ENCODE results near the gene C1QTNF6. TPM values are rescaled to one million over a fixed set of nuclear protein-coding genes. Genes with fewer than 3 reads are reported as not detected.
A peak's percentile ranks its signal among the peaks of the same experiment; 100 is the strongest.

The C1QTNF6 gene
- polyA plus RNA-seq, 1 of the 3 experiments (the other 2 are of a cell fraction): 47.7 TPM

- Histone ChIP-seq H3K4me1 (ENCODE audit: control insufficient read depth in 1 of 2, insufficient read depth in 2 of 2, low read depth in 1 of 2, low read length in 1 of 2) (peaks cover 0 to 17% of the 10 kb centered on the region in 2 experiments; a peak in 1 of 4 replicates), H3F3A (replicated peaks; ENCODE audit: insufficient read depth) (no peaks in the 10 kb centered on the region), H4K20me1 (ENCODE audit: insufficient read depth) (no peaks in the 10 kb centered on the region), H3K9me3 (no peaks in the 10 kb centered on the region), H3K9me2 (no peaks in the 10 kb centered on the region), H2AFZ (ENCODE audit: low read depth) (no peak overlapping the region), H3K36me3 (replicated peaks in 1 of 2; ENCODE audit: control insufficient read depth in 1 of 2, insufficient read depth in 2 of 2, low read length in 1 of 2) (no peaks in the 10 kb centered on the region), H3K79me2 (ENCODE audit: insufficient read depth) (no peaks in the 10 kb centered on the region), H3K4me3 (ENCODE audit: low read depth in 2 of 2, low read length in 1 of 2) (no peak overlapping the region), H3K27me3 (ENCODE audit: insufficient read depth) (no peaks in the 10 kb centered on the region), H3K9ac (no peak overlapping the region), H3K27ac (ENCODE audit: low read depth in 2 of 2, low read length in 1 of 2) (peak overlapping the region in 1 of 2 experiments; percentile 22; a peak in 2 of 4 replicates), H3K4me2 (no peak overlapping the region)
- POLR2A ChIA-PET: no interaction called here
- WGBS (ENCODE audit: low lambda C conversion rate): 84% methylated on average over 7 of the region's 9 CpGs
- TF ChIP-seq RAD21 (IDR thresholded peaks at IDR 0.05; ENCODE audit: low read length) (no peak), MAX (IDR thresholded peaks at IDR 0.05; ENCODE audit: low read depth) (no peak), GABPA (IDR thresholded peaks at IDR 0.05; ENCODE audit: low read depth) (no peak), IRF3 (IDR thresholded peaks at IDR 0.05; ENCODE audit: low read depth, low read length) (no peak), FOXM1 (IDR thresholded peaks at IDR 0.05; ENCODE audit: low read depth) (no peak), REST (IDR thresholded peaks at IDR 0.05; ENCODE audit: low read depth, low read length) (no peak), JUND (IDR thresholded peaks at IDR 0.05) (no peak), ZBTB33 (IDR thresholded peaks at IDR 0.05; ENCODE audit: borderline replicate concordance, low read depth) (no peak), NFIC (IDR thresholded peaks at IDR 0.05; ENCODE audit: borderline replicate concordance) (no peak), RCOR1 (IDR thresholded peaks at IDR 0.05; ENCODE audit: low read length) (no peak), MEF2A (IDR thresholded peaks at IDR 0.05; ENCODE audit: borderline replicate concordance, low read depth) (no peak), ELF1 (IDR thresholded peaks at IDR 0.05) (no peak), RXRA (IDR thresholded peaks at IDR 0.05; ENCODE audit: borderline replicate concordance, low read depth) (no peak)
- CTCF ChIA-PET: interaction anchor here (0.7 to 8.0 kb wide), 14 partner anchors 8 to 299 kb away, joined by 3 to 156 read pairs (median 6); partner anchors contain the start of genes C1QTNF6 and TMPRSS6
- DNase-seq: no peak
Observed at GRCh38 chr22:37165066-37165465, 23.0 kb downstream of the C1QTNF6 start.
